Trophoblast cell (in vitro differentiated cells and primary cell): ENCODE data around the gene GALNT16.

ENCODE experiments used
- DNase-seq, 2 donors: peaks; one replicate each; pipeline ENCODE4 v3.0.0-alpha.2; 2016
- H2AFZ ChIP-seq: 2 replicates; pipeline ENCODE4 v1.6.1; 2013; ENCODE audit warnings: low read length, moderate library complexity, mild to moderate bottlenecking; ENCODE audit not compliant: insufficient read depth, poor library complexity
- H2AK5ac ChIP-seq: 2 replicates; pipeline ENCODE4 v1.6.1; 2013; ENCODE audit warnings: mild to moderate bottlenecking, low read length
- H2BK120ac ChIP-seq: 2 replicates; pipeline ENCODE4 v1.6.1; 2013; ENCODE audit warnings: low read length, mild to moderate bottlenecking, moderate library complexity; ENCODE audit not compliant: insufficient read depth, poor library complexity
- H2BK12ac ChIP-seq: 2 replicates; pipeline ENCODE4 v1.6.1; 2013; ENCODE audit warnings: mild to moderate bottlenecking, low read length, moderate library complexity
- H2BK5ac ChIP-seq: 2 replicates; pipeline ENCODE4 v1.6.1; 2013; ENCODE audit warnings: low read length, low read depth, moderate library complexity, mild to moderate bottlenecking; ENCODE audit not compliant: poor library complexity
- H3K14ac ChIP-seq: 2 replicates; pipeline ENCODE4 v1.6.1; 2013; ENCODE audit warnings: mild to moderate bottlenecking, low read length
- H3K18ac ChIP-seq: 2 replicates; pipeline ENCODE4 v1.6.1; 2013; ENCODE audit warnings: mild to moderate bottlenecking, low read length
- H3K23ac ChIP-seq: 2 replicates; pipeline ENCODE4 v1.6.1; 2013; ENCODE audit warnings: low read length
- H3K27ac ChIP-seq: 2 replicates; pipeline ENCODE4 v1.5.1; 2013; ENCODE audit warnings: low read depth, mild to moderate bottlenecking, inconsistent platforms, low read length, moderate library complexity
- H3K27me3 ChIP-seq: 2 replicates; pipeline ENCODE4 v1.6.1; 2013; ENCODE audit warnings: inconsistent platforms, mild to moderate bottlenecking, low read length, moderate library complexity; ENCODE audit not compliant: insufficient read depth
- H3K36me3 ChIP-seq, 2 experiments: 1 replicate in 1 of 2; 2 replicates in 1 of 2; pipeline ENCODE4 v1.6.1; 2013; ENCODE audit warnings: low read length in 2 of 2, mild to moderate bottlenecking in 2 of 2, moderate library complexity in 1 of 2; ENCODE audit not compliant: insufficient read depth in 2 of 2, control insufficient read depth in 1 of 2
- H3K4ac ChIP-seq: 2 replicates; pipeline ENCODE4 v1.6.1; 2013; ENCODE audit warnings: low read depth, mild to moderate bottlenecking, low read length, moderate library complexity
- H3K4me1 ChIP-seq, 2 experiments: 1 replicate in 1 of 2; 2 replicates in 1 of 2; pipeline ENCODE4 v1.6.1; 2013; ENCODE audit warnings: low read length in 2 of 2, mild to moderate bottlenecking in 2 of 2, moderate library complexity in 1 of 2; ENCODE audit not compliant: insufficient read depth in 2 of 2, control insufficient read depth in 1 of 2
- H3K4me2 ChIP-seq: 2 replicates; pipeline ENCODE4 v1.6.1; 2013; ENCODE audit warnings: inconsistent platforms, mild to moderate bottlenecking, low read length, moderate library complexity
- H3K4me3 ChIP-seq: 2 replicates; pipeline ENCODE4 v1.5.1; 2013; ENCODE audit warnings: mild to moderate bottlenecking, low read depth, low read length, inconsistent platforms
- H3K79me1 ChIP-seq: one replicate; pipeline ENCODE4 v1.6.1; 2013; ENCODE audit warnings: low read length
- H3K79me2 ChIP-seq: 2 replicates; pipeline ENCODE4 v1.6.1; 2013; ENCODE audit warnings: low read length, mild to moderate bottlenecking; ENCODE audit not compliant: control insufficient read depth, insufficient read depth, poor library complexity
- H3K9ac ChIP-seq: 2 replicates; pipeline ENCODE4 v1.6.1; 2013; ENCODE audit warnings: mild to moderate bottlenecking, low read length
- H3K9me3 ChIP-seq: 2 replicates; pipeline ENCODE4 v1.6.1; 2013; ENCODE audit warnings: low read depth, mild to moderate bottlenecking, control low read depth, inconsistent platforms, low read length; ENCODE audit not compliant: insufficient read depth
- H4K12ac ChIP-seq: 2 replicates; pipeline ENCODE4 v1.6.1; 2013; ENCODE audit warnings: low read depth, mild to moderate bottlenecking, low read length, moderate library complexity
- H4K8ac ChIP-seq: 2 replicates; pipeline ENCODE4 v1.6.1; 2013; ENCODE audit warnings: low read depth, mild to moderate bottlenecking, low read length, moderate library complexity
- H4K91ac ChIP-seq: one replicate; pipeline ENCODE4 v1.6.1; 2013; ENCODE audit warnings: low read depth, mild to moderate bottlenecking, low read length, moderate library complexity
- WGBS: extraction: QIAGEN DNeasy Blood & Tissue Kit; methylation state at CpG from one replicate; pipeline ENCODE4 v1.1.7; 2013; ENCODE audit warnings: missing lambda C conversion rate; ENCODE audit not compliant: insufficient read length, insufficient coverage; ENCODE audit errors: extremely low coverage; 5-methylcytosine and 5-hydroxymethylcytosine counted together

Gene GALNT16

DNA sequence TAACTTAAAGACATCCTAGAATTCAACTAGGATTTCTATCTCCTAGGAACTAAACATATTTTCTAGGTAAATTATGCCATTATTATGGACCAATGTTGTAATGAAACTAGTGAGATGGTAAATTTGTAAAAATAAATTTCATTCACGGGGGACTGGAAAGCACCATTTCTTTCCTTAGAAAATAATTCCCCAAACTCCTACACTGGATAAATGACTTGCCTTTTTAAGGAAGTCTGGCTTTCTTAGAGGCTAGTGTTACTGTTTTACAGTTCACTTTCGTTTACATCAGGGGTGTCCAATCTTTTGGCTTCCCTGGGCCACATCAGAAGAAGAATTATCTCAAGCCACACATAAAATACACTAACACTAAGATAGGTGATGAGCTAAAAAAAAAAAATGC is 141.9 kb downstream of the GALNT16 start:
- Histone ChIP-seq H3K4me2 (no peak overlapping the region), H3K14ac (no peak overlapping the region), H4K8ac (no peak overlapping the region), H2BK5ac (no peak overlapping the region), H2BK120ac (no peak overlapping the region), H3K4me1 (peaks cover 3 to 16% of the 10 kb centered on the region in 2 experiments), H3K4me3 (no peak overlapping the region), H3K27ac (no peak overlapping the region), H3K9ac (no peak overlapping the region), H3K79me2 (peaks cover 16% of the 10 kb centered on the region), H4K12ac (no peak overlapping the region), H3K23ac (no peak overlapping the region), H3K79me1 (peaks cover 9% of the 10 kb centered on the region), H3K18ac (no peak overlapping the region), H3K27me3 (no peaks in the 10 kb centered on the region), H2BK12ac (no peak overlapping the region), H4K91ac (no peak overlapping the region), H2AK5ac (no peak overlapping the region), H3K9me3 (no peaks in the 10 kb centered on the region), H3K4ac (no peak overlapping the region), H2AFZ (no peak overlapping the region), H3K36me3 (peaks cover 0 to 2% of the 10 kb centered on the region in 2 experiments)
- WGBS, result no CpG with 5 or more reads among the region's 2 CpGs
- DNase-seq, result no peak

DNA sequence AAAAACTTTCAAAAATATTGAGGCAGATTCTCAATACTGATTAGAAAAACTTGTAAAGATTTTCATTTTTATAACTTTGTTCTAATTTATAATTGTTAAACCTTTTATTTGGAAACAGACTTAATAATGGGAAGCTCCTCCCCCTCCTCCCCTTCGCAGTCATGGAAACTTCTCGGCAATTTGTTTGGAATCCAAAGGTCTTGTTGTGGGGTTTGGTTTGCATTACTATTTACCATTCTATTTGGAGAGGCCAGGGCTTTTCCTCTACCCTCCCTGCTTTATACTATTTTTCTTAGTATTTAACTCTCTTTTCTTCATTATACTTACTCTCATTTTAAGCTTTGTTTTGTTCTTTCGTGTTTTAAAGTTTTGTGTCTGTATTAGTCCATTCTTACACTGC is 144.5 kb downstream of the GALNT16 start:
- H3K9ac ChIP-seq, result no peak overlapping the region
- H3K79me2 ChIP-seq, result no peaks in the 10 kb centered on the region
- no peak overlapping the region for H3K4me3 ChIP-seq
- DNase-seq, result no peak
- H3K4me2 ChIP-seq, result no peak overlapping the region
- no peak overlapping the region for H4K91ac ChIP-seq
- no peak overlapping the region for H3K18ac ChIP-seq
- H3K23ac ChIP-seq, result no peak overlapping the region
- no peak overlapping the region for H4K8ac ChIP-seq
- WGBS, result no CpG with 5 or more reads among the region's 3 CpGs
- H2BK120ac ChIP-seq, result no peak overlapping the region
- peaks cover 0 to 2% of the 10 kb centered on the region in 2 experiments for H3K36me3 ChIP-seq
- peaks cover 3 to 8% of the 10 kb centered on the region in 2 experiments for H3K4me1 ChIP-seq
- H4K12ac ChIP-seq, result no peak overlapping the region
- H2BK12ac ChIP-seq, result no peak overlapping the region
- H3K9me3 ChIP-seq, result no peaks in the 10 kb centered on the region
- no peak overlapping the region for H3K14ac ChIP-seq
- no peaks in the 10 kb centered on the region for H3K79me1 ChIP-seq
- H3K4ac ChIP-seq, result no peak overlapping the region
- no peak overlapping the region for H2AFZ ChIP-seq
- no peaks in the 10 kb centered on the region for H3K27me3 ChIP-seq
- no peak overlapping the region for H3K27ac ChIP-seq
- no peak overlapping the region for H2AK5ac ChIP-seq
- no peak overlapping the region for H2BK5ac ChIP-seq

DNA sequence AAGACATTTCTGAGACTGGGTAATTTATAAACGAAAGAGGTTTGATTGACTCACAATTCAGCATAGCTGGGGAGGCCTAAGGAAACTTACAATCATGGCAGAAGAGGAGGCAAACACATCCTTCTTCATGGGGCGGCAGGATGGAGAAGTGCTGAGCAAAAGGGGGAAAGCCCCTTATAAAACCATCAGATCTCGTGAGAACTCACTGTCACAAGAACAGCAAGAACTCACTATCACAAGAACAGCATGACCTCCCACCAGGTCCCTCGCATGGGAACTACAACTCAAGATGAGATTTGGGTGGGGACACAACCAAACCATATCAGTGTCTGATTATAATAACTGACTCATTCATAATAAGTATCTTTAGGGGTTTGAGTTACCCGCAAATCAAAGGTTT is 144.9 kb downstream of the GALNT16 start:
- no CpG with 5 or more reads among the region's 5 CpGs for WGBS
- no peak overlapping the region for H3K4me2 ChIP-seq
- H3K4me1 ChIP-seq, result peaks cover under 1 to 5% of the 10 kb centered on the region in 2 experiments
- no peak overlapping the region for H3K18ac ChIP-seq
- H2AFZ ChIP-seq, result no peak overlapping the region
- H2BK120ac ChIP-seq, result no peak overlapping the region
- no peaks in the 10 kb centered on the region for H3K9me3 ChIP-seq
- H3K27me3 ChIP-seq, result no peaks in the 10 kb centered on the region
- H3K4ac ChIP-seq, result no peak overlapping the region
- H4K12ac ChIP-seq, result no peak overlapping the region
- no peak overlapping the region for H3K4me3 ChIP-seq
- no peak overlapping the region for H2AK5ac ChIP-seq
- H3K23ac ChIP-seq, result no peak overlapping the region
- H3K79me1 ChIP-seq, result no peaks in the 10 kb centered on the region
- no peak for DNase-seq
- no peak overlapping the region for H3K14ac ChIP-seq
- H4K91ac ChIP-seq, result no peak overlapping the region
- no peaks in the 10 kb centered on the region for H3K79me2 ChIP-seq
- H2BK12ac ChIP-seq, result no peak overlapping the region
- H4K8ac ChIP-seq, result no peak overlapping the region
- no peak overlapping the region for H2BK5ac ChIP-seq
- H3K9ac ChIP-seq, result no peak overlapping the region
- peaks cover 0 to 2% of the 10 kb centered on the region in 2 experiments for H3K36me3 ChIP-seq
- no peak overlapping the region for H3K27ac ChIP-seq

DNA sequence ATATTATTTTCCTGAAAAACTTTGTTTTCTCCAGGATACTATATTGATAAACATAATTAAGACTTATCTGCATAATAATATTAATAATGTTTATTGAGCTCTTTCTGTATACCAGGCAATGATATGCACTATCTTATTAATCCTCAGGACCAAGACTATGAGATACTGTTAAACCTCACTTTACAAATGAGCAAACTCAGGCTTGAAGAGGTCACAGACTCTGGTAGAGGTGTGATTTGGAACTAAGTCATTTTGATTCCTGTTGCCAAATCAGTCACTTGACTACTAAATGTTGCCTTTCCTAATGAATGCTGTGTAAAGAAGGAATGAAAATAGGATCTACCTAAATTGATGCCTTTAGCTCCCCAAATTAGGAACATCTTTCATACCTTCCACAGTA is 145.8 kb downstream of the GALNT16 start:
- Histone ChIP-seq H3K79me2 (no peaks in the 10 kb centered on the region), H3K14ac (no peak overlapping the region), H3K4me2 (no peak overlapping the region), H3K4ac (no peak overlapping the region), H2BK5ac (no peak overlapping the region), H2BK12ac (no peak overlapping the region), H2BK120ac (no peak overlapping the region), H3K27me3 (no peaks in the 10 kb centered on the region), H3K9ac (no peak overlapping the region), H3K23ac (no peak overlapping the region), H3K9me3 (no peaks in the 10 kb centered on the region), H3K18ac (no peak overlapping the region), H3K79me1 (no peaks in the 10 kb centered on the region), H3K27ac (no peak overlapping the region), H4K8ac (no peak overlapping the region), H3K36me3 (peaks cover 0 to 2% of the 10 kb centered on the region in 2 experiments), H2AFZ (no peak overlapping the region), H4K91ac (no peak overlapping the region), H2AK5ac (no peak overlapping the region), H3K4me3 (no peak overlapping the region), H3K4me1 (peaks cover 0 to 3% of the 10 kb centered on the region in 2 experiments), H4K12ac (no peak overlapping the region)
- no peak for DNase-seq
